GM18858 (cell line): ENCODE results near the gene INHBB.
"Not testable (repeated sequence)": the region's sequence is repeated elsewhere in the genome, so short reads cannot be mapped to it uniquely, and the experiment has no call there.

Experiments used
- ATAC-seq: cut with Tn5 transposase; IDR thresholded peaks from one replicate; pipeline ENCODE4 v1.9.1; 2021; ENCODE audit not compliant: unreplicated experiment

INHBB gene

GRCh38 chr2:120376679-120377640, 31.0 kb downstream of the INHBB start:
- no peak for ATAC-seq

- no peak for ATAC-seq
Measured at GRCh38 chr2:120378605-120379004, 32.7 kb downstream of the INHBB start.

- ATAC-seq, result no peak
Measured at GRCh38 chr2:120379916-120380893, 34.3 kb downstream of the INHBB start.

GRCh38 chr2:120381192-120381591, 35.3 kb downstream of the INHBB start:
- no peak for ATAC-seq

- ATAC-seq, result no peak
Measured at GRCh38 chr2:120381661-120382060, 35.7 kb downstream of the INHBB start.

- ATAC-seq, result no peak
Measured at GRCh38 chr2:120382541-120383144, 36.7 kb downstream of the INHBB start.

GRCh38 chr2:120383191-120383590, 37.3 kb downstream of the INHBB start:
- ATAC-seq, result no peak

- no peak for ATAC-seq
Measured at GRCh38 chr2:120383631-120384340, 37.9 kb downstream of the INHBB start.

- no peak for ATAC-seq
Measured at GRCh38 chr2:120384486-120385354, 38.8 kb downstream of the INHBB start.

GRCh38 chr2:120385355-120386127, 39.6 kb downstream of the INHBB start:
- no peak for ATAC-seq

- no peak for ATAC-seq
Measured at GRCh38 chr2:120388222-120389035, 42.5 kb downstream of the INHBB start.

- no peak for ATAC-seq
Measured at GRCh38 chr2:120389036-120389391, 43.1 kb downstream of the INHBB start.

- ATAC-seq, result no peak
Measured at GRCh38 chr2:120390381-120391055, 44.6 kb downstream of the INHBB start.

- ATAC-seq, result not testable (repeated sequence)
Measured at GRCh38 chr2:120391382-120391781, 45.4 kb downstream of the INHBB start.

- ATAC-seq, result no peak
Measured at GRCh38 chr2:120391911-120392665, 46.2 kb downstream of the INHBB start.

GRCh38 chr2:120392923-120393322, 47.0 kb downstream of the INHBB start:
- no peak for ATAC-seq

- ATAC-seq, result no peak
Measured at GRCh38 chr2:120393456-120393855, 47.5 kb downstream of the INHBB start.
